Heart left ventricle (tissue), 13 donors: ENCODE data around the gene SST.

Experiments used
- CTCF ChIP-seq, 12 donors: fragments of 200-600 bp; sonication (generic) in 4 of 12; IDR thresholded peaks; one replicate each; pipeline versions ENCODE4 v1.5.0 to v1.8.0; 2018 to 2022; ENCODE audit warnings: antibody characterized with exemption in 12 of 12, mild to moderate bottlenecking in 5 of 12
- POLR2A ChIP-seq, 2 donors: fragments of 450-650 bp; IDR thresholded peaks; one replicate each; pipeline ENCODE4 v1.6.1; 2017; ENCODE audit warnings: antibody characterized with exemption in 2 of 2, mild to moderate bottlenecking in 2 of 2, moderate library complexity in 2 of 2
- donor health status: ischemic (EF 13 %, LVEDD 7.1; RV severe dilation, severe dysfunction).
- donor health status: DM: no; HTN: yes; CAD: no.
- donor health status: DM: no; HTN: no; CAD: no.
- donor health status: ischemic (EF 25% LVEDD 6.9; RV normal size, moderate dysfunction).
- donor health status: ischemic (EF 25% LVEDD 5.7; RV mildly dilated, moderate dysfunction).
- donor health status: ischemic (EF 35%, LVEDD 5.7; RV mildly dilated, moderate dysfunction).
- donor health status: nonischemic (EF 11% LVEDD 7.7; RV severe dilation, severe dysfunction).
- donor health status: DM: yes; HTN: yes; CAD: no.
- donor health status: PGD.
- donor health status: ischemic (EF 29% LVEDD 5.4; RV normal size, mild dysfunction).
- donor health status: nonischemic (EF 23%, LVEDD 6.1; RV moderate dilation, normal function).

GRCh38 chr3:187665010-187665409, 5.2 kb downstream of the SST start:
- no peak for TF ChIP-seq CTCF (IDR thresholded peaks at IDR 0.05)
- no peak for TF ChIP-seq POLR2A (IDR thresholded peaks at IDR 0.05)
